Astrocyte (in vitro differentiated cells and primary cell): ENCODE data around the gene RNF214. TPM values are rescaled to one million over a fixed set of nuclear protein-coding genes. Genes with fewer than 3 reads are reported as not detected.
A peak's percentile ranks its signal among the peaks of the same experiment; 100 is the strongest.

Experiments used
- DNase-seq: peaks from one replicate; pipeline ENCODE4 v3.0.0-alpha.2; 2010; ENCODE audit warnings: low read depth
- FAIRE-seq: peaks from 2 replicates; lab custom pipeline; 2011; peaks lifted over from hg19 to GRCh38; lab: Jason Lieb, UNC
- H2AFZ ChIP-seq: 2 replicates; pipeline ENCODE4 v1.6.0; 2012; ENCODE audit warnings: low read depth, low read length, inconsistent platforms
- H3K27ac ChIP-seq: 2 replicates; pipeline ENCODE4 v1.5.1; 2011; ENCODE audit warnings: low read depth, low read length, inconsistent platforms
- H3K27me3 ChIP-seq: 2 replicates; pipeline ENCODE4 v1.6.0; 2011; ENCODE audit warnings: low read length, inconsistent platforms; ENCODE audit not compliant: insufficient read depth
- H3K36me3 ChIP-seq: 2 replicates; pipeline ENCODE4 v1.5.1; 2011; ENCODE audit warnings: low read length, inconsistent platforms; ENCODE audit not compliant: insufficient read depth
- H3K4me1 ChIP-seq: 2 replicates; pipeline ENCODE4 v1.5.1; 2011; ENCODE audit warnings: low read length, inconsistent platforms; ENCODE audit not compliant: insufficient read depth
- H3K4me2 ChIP-seq: 2 replicates; pipeline ENCODE4 v1.6.0; 2012; ENCODE audit warnings: low read length, inconsistent platforms
- H3K4me3 ChIP-seq: 2 replicates; pipeline ENCODE4 v1.5.1; 2011; ENCODE audit warnings: low read depth, mild to moderate bottlenecking, low read length, inconsistent platforms; ENCODE audit not compliant: insufficient read depth
- H3K79me2 ChIP-seq: 2 replicates; pipeline ENCODE4 v1.6.0; 2012; ENCODE audit warnings: mild to moderate bottlenecking, low read length, inconsistent platforms; ENCODE audit not compliant: insufficient read depth
- H3K9ac ChIP-seq: 2 replicates; pipeline ENCODE4 v1.6.0; 2012; ENCODE audit warnings: mild to moderate bottlenecking, low read length, inconsistent platforms
- H3K9me3 ChIP-seq: 2 replicates; pipeline ENCODE4 v1.5.1; 2012; ENCODE audit warnings: low read depth, mild to moderate bottlenecking, low read length, inconsistent platforms; ENCODE audit not compliant: insufficient read depth
- H4K20me1 ChIP-seq: 2 replicates; pipeline ENCODE4 v1.6.0; 2012; ENCODE audit warnings: low read length, inconsistent platforms; ENCODE audit not compliant: insufficient read depth
- H3K27ac Mint-ChIP-seq: one replicate; pipeline ENCODE4 v1.8.0; 2021; ENCODE audit warnings: mild to moderate bottlenecking, mixed read lengths; ENCODE audit not compliant: unreplicated experiment
- H3K27me3 Mint-ChIP-seq: one replicate; pipeline ENCODE4 v1.8.0; 2021; ENCODE audit warnings: low read depth, mixed read lengths; ENCODE audit not compliant: unreplicated experiment
- H3K36me3 Mint-ChIP-seq: one replicate; pipeline ENCODE4 v1.8.0; 2021; ENCODE audit warnings: low read depth, mixed read lengths; ENCODE audit not compliant: unreplicated experiment
- H3K4me1 Mint-ChIP-seq: one replicate; pipeline ENCODE4 v1.8.0; 2021; ENCODE audit warnings: low read depth, mixed read lengths; ENCODE audit not compliant: unreplicated experiment
- H3K4me3 Mint-ChIP-seq: one replicate; pipeline ENCODE4 v1.8.0; 2021; ENCODE audit warnings: mild to moderate bottlenecking, moderate library complexity, mixed read lengths; ENCODE audit not compliant: unreplicated experiment
- H3K9me3 Mint-ChIP-seq: one replicate; pipeline ENCODE4 v1.8.0; 2021; ENCODE audit warnings: mild to moderate bottlenecking, mixed read lengths; ENCODE audit not compliant: unreplicated experiment
- EZH2 ChIP-seq: IDR thresholded peaks from 2 replicates; pipeline ENCODE4 v1.6.1; 2012; ENCODE audit warnings: mild to moderate bottlenecking, low read length, inconsistent platforms; ENCODE audit not compliant: insufficient read depth
- total RNA-seq: library from RNA; stranded (reverse); gene quantifications from 2 replicates; pipeline ENCODE4 v1.2.1, GENCODE V29; 2021
- TF ChIP-seq, protein P1 (sequence below): IDR thresholded peaks from 2 replicates; pipeline ENCODE4 v1.5.1; 2011; ENCODE audit warnings: low read depth, mild to moderate bottlenecking, inconsistent platforms, low read length, moderate library complexity; ENCODE audit not compliant: insufficient read depth

RNF214 gene
- total RNA-seq, 1 donor from 2014 or later = 23.6 TPM

DNA sequence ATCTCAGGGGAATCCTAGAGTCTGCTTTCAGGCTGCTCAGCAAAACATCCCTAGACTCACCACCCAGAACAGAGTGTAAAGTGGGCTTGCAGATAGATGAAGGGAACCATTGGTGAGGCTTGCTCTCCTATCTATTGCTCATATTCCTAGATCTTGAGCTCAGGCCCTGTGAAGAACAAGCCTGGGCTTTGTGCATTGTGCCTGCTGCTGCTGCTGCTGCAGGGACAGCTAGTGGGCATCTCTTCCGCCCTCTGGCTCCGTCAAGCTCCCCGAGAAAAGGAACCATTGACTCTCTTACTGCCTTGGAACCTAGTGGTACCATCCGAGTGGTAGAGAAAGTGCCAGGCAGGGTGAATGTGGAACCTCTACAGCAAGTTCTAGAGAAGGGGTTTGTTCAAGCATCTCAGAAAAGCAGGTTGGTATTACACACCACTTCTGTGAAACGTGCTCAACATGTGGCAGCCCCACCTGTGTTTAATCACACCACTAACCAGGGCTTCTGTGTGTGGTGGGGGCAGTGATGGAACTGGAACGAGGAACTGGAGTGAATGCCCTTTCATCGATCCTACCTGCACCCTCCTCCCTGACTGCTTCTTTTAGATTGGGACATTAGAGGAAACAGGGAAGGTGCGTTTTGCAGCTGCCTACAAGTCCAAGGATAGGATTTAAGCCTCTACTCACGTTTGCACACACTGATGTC, 63.1 kb downstream of the RNF214 start:
- H3K4me3 ChIP-seq = no peak overlapping the region
- H3K27me3 Mint-ChIP-seq = no peaks in the 10 kb centered on the region
- H4K20me1 ChIP-seq = peaks cover 22% of the 10 kb centered on the region
- H3K79me2 ChIP-seq = no peaks in the 10 kb centered on the region
- H3K36me3 ChIP-seq = peaks cover 11% of the 10 kb centered on the region
- no peak overlapping the region for H3K4me2 ChIP-seq
- H3K27me3 ChIP-seq = no peaks in the 10 kb centered on the region
- no peaks in the 10 kb centered on the region for H3K9me3 ChIP-seq
- no peak overlapping the region for H3K9ac ChIP-seq
- no peak overlapping the region for H3K4me3 Mint-ChIP-seq
- H3K9me3 Mint-ChIP-seq = peaks cover 2% of the 10 kb centered on the region
- H2AFZ ChIP-seq = no peak overlapping the region
- peak overlapping the region; percentile 41 for H3K27ac Mint-ChIP-seq
- peaks cover 10% of the 10 kb centered on the region for H3K4me1 ChIP-seq
- DNase-seq (no peak), FAIRE-seq (no peak)
- TF ChIP-seq, protein P1, sequence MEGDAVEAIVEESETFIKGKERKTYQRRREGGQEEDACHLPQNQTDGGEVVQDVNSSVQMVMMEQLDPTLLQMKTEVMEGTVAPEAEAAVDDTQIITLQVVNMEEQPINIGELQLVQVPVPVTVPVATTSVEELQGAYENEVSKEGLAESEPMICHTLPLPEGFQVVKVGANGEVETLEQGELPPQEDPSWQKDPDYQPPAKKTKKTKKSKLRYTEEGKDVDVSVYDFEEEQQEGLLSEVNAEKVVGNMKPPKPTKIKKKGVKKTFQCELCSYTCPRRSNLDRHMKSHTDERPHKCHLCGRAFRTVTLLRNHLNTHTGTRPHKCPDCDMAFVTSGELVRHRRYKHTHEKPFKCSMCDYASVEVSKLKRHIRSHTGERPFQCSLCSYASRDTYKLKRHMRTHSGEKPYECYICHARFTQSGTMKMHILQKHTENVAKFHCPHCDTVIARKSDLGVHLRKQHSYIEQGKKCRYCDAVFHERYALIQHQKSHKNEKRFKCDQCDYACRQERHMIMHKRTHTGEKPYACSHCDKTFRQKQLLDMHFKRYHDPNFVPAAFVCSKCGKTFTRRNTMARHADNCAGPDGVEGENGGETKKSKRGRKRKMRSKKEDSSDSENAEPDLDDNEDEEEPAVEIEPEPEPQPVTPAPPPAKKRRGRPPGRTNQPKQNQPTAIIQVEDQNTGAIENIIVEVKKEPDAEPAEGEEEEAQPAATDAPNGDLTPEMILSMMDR = no peak
- no peak for TF ChIP-seq EZH2
- peaks cover 38% of the 10 kb centered on the region for H3K36me3 Mint-ChIP-seq
- peaks cover 18% of the 10 kb centered on the region for H3K4me1 Mint-ChIP-seq
- no peak overlapping the region for H3K27ac ChIP-seq

DNA sequence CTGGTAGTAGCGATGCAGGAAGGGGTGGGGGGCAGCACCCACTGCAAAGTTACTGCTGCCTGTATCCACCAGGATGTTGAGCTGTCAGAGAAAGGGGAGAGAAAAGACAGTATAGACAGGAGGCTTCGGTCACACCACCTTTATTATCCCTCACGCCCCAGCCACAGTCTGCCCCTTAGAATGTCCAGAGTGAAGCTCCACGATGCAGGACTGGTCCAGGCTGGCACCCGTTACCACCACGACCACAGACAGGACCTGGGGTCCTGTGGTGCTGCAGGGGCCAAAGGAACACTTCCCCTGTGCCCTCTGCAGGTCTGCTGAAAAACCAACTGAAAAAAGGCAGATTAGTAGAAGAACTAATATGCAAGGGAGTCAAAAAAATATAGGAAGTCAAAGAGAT, 64.4 kb downstream of the RNF214 start:
- Mint-ChIP-seq H3K27ac (no peak overlapping the region), H3K4me3 (no peak overlapping the region), H3K4me1 (peaks cover 23% of the 10 kb centered on the region), H3K27me3 (no peaks in the 10 kb centered on the region), H3K9me3 (peaks cover 2% of the 10 kb centered on the region), H3K36me3 (peaks cover 28% of the 10 kb centered on the region)
- no peaks in the 10 kb centered on the region for H3K9me3 ChIP-seq
- no peak overlapping the region for H3K9ac ChIP-seq
- H3K36me3 ChIP-seq = peaks cover 5% of the 10 kb centered on the region
- H3K79me2 ChIP-seq = no peaks in the 10 kb centered on the region
- FAIRE-seq = no peak
- no peak for DNase-seq
- H3K4me3 ChIP-seq = no peak overlapping the region
- H4K20me1 ChIP-seq = peaks cover 35% of the 10 kb centered on the region
- no peak overlapping the region for H3K4me2 ChIP-seq
- no peak for TF ChIP-seq EZH2
- TF ChIP-seq, protein P1 = no peak
- H2AFZ ChIP-seq = no peak overlapping the region
- H3K4me1 ChIP-seq = peaks cover 15% of the 10 kb centered on the region
- no peaks in the 10 kb centered on the region for H3K27me3 ChIP-seq
- no peak overlapping the region for H3K27ac ChIP-seq

DNA sequence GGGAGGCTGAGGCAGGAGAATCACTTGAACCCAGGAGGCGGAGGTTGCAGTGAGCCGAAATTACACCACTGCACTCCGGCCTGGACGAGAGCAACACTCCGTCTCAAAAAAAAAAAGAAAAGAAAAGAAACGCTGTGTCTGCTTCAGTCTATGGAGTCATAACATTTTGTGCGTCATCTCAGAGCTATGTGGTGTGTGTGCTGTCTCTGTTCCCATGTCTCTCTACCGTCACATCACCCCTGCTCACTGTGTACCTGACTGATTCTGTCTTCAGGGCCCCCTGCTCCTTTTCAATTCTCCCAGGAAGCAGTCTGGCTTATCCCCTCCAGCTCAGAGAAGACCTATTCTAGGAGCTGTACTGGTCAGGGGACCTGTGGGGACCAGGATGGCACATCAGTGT, 65.7 kb downstream of the RNF214 start:
- H4K20me1 ChIP-seq = peaks cover 36% of the 10 kb centered on the region
- H3K9me3 ChIP-seq = no peaks in the 10 kb centered on the region
- peaks cover 2% of the 10 kb centered on the region for H3K9me3 Mint-ChIP-seq
- no peak overlapping the region for H3K27ac Mint-ChIP-seq
- peaks cover 1% of the 10 kb centered on the region for H3K36me3 ChIP-seq
- no peaks in the 10 kb centered on the region for H3K79me2 ChIP-seq
- H3K4me2 ChIP-seq = no peak overlapping the region
- peaks cover 15% of the 10 kb centered on the region for H3K4me1 ChIP-seq
- no peak overlapping the region for H3K4me3 ChIP-seq
- no peak overlapping the region for H2AFZ ChIP-seq
- H3K27me3 Mint-ChIP-seq = no peaks in the 10 kb centered on the region
- H3K27me3 ChIP-seq = no peaks in the 10 kb centered on the region
- H3K36me3 Mint-ChIP-seq = peaks cover 21% of the 10 kb centered on the region
- FAIRE-seq (no peak), DNase-seq (no peak)
- peaks cover 23% of the 10 kb centered on the region for H3K4me1 Mint-ChIP-seq
- no peak overlapping the region for H3K27ac ChIP-seq
- no peak overlapping the region for H3K4me3 Mint-ChIP-seq
- no peak for TF ChIP-seq EZH2
- TF ChIP-seq, protein P1 = no peak
- no peak overlapping the region for H3K9ac ChIP-seq
